Keratinocyte (primary cell): Measurements from ENCODE around the gene TMTC4.

Source experiments
- CTCF ChIP-seq, 3 experiments: IDR thresholded peaks in 1 of 3; conservative IDR thresholded peaks in 1 of 3; optimal IDR thresholded peaks in 1 of 3; 2 replicates in 2 of 3; 3 replicates in 1 of 3; pipeline versions ENCODE3 to v1.5.1; 2011; ENCODE audit warnings: low read length in 3 of 3, mild to moderate bottlenecking in 3 of 3, moderate library complexity in 2 of 3, control low read depth in 1 of 3, inconsistent platforms in 1 of 3; ENCODE audit not compliant: insufficient read depth in 2 of 3; ENCODE audit errors: extremely low read depth in 1 of 3
- EZH2 ChIP-seq: IDR thresholded peaks from one replicate; pipeline ENCODE4 v1.6.1; 2012; ENCODE audit warnings: inconsistent platforms, mild to moderate bottlenecking, low read length, moderate library complexity

GRCh38 chr13:100667894-100668293 is 6.7 kb downstream of the TMTC4 start:
- no peak for TF ChIP-seq CTCF (optimal IDR thresholded peaks at IDR 0.05 in 1 of 3, IDR thresholded peaks at IDR 0.05 in 1 of 3, conservative IDR thresholded peaks at IDR 0.05 in 1 of 3; ENCODE audit: extremely low read depth in 1 of 3, insufficient read depth in 2 of 3, low read length in 3 of 3)
- no peak for TF ChIP-seq EZH2
